Immature natural killer cell (primary cell): ENCODE results near the gene CMTM4. TPM values are rescaled to one million over a fixed set of nuclear protein-coding genes. Genes with fewer than 3 reads are reported as not detected.
"Not testable (repeated sequence)": the region's sequence is repeated elsewhere in the genome, so short reads cannot be mapped to it uniquely, and the experiment has no call there.

Experiments used
- DNase-seq, 3 donors: peaks; one replicate each; pipeline ENCODE4 v3.0.0; 2022; ENCODE audit warnings: mixed read lengths in 1 of 3
- H3K27ac Mint-ChIP-seq, 6 donors: one replicate each; pipeline ENCODE4 v1.8.0; 2020; ENCODE audit warnings: mixed read lengths in 6 of 6, mild to moderate bottlenecking in 5 of 6, inconsistent platforms in 4 of 6, moderate library complexity in 3 of 6
- H3K27me3 Mint-ChIP-seq, 3 donors: one replicate each; pipeline ENCODE4 v1.8.0; 2020 to 2021; ENCODE audit warnings: low read depth in 3 of 3, mild to moderate bottlenecking in 3 of 3, mixed read lengths in 3 of 3, moderate library complexity in 3 of 3, inconsistent platforms in 1 of 3
- H3K36me3 Mint-ChIP-seq, 3 donors: one replicate each; pipeline ENCODE4 v1.8.0; 2020; ENCODE audit warnings: mixed read lengths in 3 of 3, inconsistent platforms in 2 of 3, mild to moderate bottlenecking in 2 of 3
- H3K4me1 Mint-ChIP-seq, 2 donors: one replicate each; pipeline ENCODE4 v1.8.0; 2020; ENCODE audit warnings: inconsistent platforms in 2 of 2, mild to moderate bottlenecking in 2 of 2, mixed read lengths in 2 of 2, moderate library complexity in 1 of 2
- H3K4me3 Mint-ChIP-seq, 5 donors: one replicate each; pipeline ENCODE4 v1.8.0; 2020; ENCODE audit warnings: mild to moderate bottlenecking in 5 of 5, mixed read lengths in 5 of 5, inconsistent platforms in 3 of 5, moderate library complexity in 3 of 5
- H3K9me3 Mint-ChIP-seq, 6 donors: one replicate each; pipeline ENCODE4 v1.8.0; 2020; ENCODE audit warnings: mild to moderate bottlenecking in 6 of 6, mixed read lengths in 6 of 6, inconsistent platforms in 4 of 6, moderate library complexity in 3 of 6
- polyA plus RNA-seq, 3 donors: library from polyadenylated mRNA; unstranded; fragments of 300-500 nt; fragmentation: Illumina TruSeq; gene quantifications; one replicate each; pipeline ENCODE4 v1.2.3, GENCODE V29; 2021

The CMTM4 gene
- polyA plus RNA-seq, 3 donors from 2014 or later, result 0.19 TPM; not detected in 2

DNA sequence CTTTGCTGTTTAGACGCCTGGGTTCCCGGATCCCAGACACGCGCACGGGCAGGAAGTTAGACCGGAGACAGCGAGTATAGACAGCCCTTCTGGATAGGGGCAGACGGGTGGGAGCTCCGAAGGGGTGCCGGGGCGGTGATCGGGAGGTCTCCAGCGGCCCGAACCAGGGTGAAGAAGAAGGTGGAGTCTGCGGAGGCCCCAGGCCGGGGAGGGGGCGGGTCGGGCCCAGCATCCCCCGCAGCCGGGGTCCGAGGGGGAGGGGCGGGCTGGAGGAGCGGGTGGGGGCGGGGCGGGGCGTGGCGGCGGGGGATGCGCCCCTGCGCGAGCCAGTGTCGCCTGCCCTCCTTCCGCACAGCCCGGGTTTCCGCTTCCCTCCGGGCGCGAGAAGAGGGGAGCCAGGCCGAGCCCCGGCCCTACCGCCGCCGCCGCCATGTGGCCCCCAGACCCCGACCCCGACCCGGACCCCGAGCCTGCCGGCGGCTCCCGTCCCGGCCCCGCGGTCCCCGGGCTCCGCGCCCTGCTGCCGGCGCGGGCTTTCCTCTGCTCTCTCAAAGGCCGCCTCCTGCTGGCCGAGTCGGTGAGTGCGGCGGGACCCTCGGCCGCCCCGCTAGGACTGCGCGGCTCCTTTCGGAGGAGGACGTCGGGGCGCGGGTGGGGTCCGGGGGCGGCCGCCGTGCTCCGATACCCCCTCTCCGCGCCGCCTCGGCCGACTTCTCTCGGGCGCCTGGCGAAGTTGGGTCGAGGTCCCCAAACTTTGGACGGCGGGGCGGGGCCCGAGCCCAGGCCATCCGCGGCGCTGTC, 92.0 kb downstream of the CMTM4 start, which contains the start of gene CMTM3:
CMTM3 (plus strand) TSS at position 329 of the 801 bp plus-strand sequence; CDS start at position 431, 102 bp downstream.
- Mint-ChIP-seq H3K4me1 (peaks cover 42 to 45% of the 10 kb centered on the region in 2 donors), H3K9me3 (no peaks in the 10 kb centered on the region), H3K36me3 (peaks cover 0 to 7% (median 0%) of the 10 kb centered on the region in 3 donors), H3K27me3 (peaks cover 6 to 17% (median 7%) of the 10 kb centered on the region in 3 donors), H3K4me3 (peak within 1 kb of the TSS; percentile 87 to 96 (median 90)), H3K27ac (peak within 1 kb of the TSS; percentile 80 to 92 (median 90))
- DNase-seq, result peak; percentile 68 to 73 (median 72)

DNA sequence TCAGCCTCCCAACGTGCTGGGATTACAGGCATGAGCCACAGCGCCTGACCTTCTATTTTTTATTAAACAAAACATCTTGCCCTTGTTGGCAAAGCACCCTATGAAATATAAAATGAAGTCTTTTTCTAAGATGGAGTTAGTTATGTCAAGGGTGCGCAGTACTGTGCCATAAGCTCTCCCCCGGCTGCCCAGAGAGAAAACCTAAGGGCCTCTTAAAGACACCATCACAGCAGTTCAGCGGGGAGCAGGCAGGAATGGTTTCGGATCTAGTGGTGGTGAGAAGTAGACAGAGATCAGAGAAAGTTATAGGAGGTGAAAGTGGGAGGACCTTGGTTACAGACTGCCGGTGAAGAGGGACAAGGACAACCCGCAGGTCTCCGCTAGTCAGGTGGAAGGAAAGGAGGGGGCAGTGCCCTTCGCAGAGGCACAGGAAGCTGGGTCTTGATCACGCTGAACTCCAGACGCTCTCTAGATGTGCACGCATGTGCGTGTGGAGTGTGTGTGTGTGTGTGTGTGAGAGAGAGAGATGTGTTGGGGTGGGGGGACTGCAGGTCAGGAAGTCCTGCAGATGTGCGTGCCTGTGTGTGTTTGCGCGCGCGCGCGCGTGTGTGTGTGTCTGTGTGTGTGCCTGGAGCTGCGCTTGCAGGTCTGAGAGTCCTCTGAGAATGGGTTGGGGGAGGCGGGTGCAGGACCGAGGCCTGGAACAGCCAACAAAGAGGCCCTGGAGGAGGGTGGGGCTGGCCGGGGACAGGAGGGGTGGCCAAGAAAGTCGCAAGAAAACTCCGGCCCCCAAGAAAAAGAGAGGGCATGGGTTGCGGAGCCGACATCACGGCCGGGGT, 92.8 kb downstream of the CMTM4 start:
- DNase-seq, result peak; percentile 71 to 80 (median 74)
- Mint-ChIP-seq H3K27ac (peak overlapping the region; percentile 80 to 91 (median 90)), H3K4me3 (peak overlapping the region; percentile 87 to 96 (median 90)), H3K27me3 (peaks cover 6 to 17% (median 7%) of the 10 kb centered on the region in 3 donors), H3K4me1 (peaks cover 39 to 44% of the 10 kb centered on the region in 2 donors), H3K36me3 (peaks cover 0 to 7% (median 0%) of the 10 kb centered on the region in 3 donors), H3K9me3 (no peaks in the 10 kb centered on the region)

DNA sequence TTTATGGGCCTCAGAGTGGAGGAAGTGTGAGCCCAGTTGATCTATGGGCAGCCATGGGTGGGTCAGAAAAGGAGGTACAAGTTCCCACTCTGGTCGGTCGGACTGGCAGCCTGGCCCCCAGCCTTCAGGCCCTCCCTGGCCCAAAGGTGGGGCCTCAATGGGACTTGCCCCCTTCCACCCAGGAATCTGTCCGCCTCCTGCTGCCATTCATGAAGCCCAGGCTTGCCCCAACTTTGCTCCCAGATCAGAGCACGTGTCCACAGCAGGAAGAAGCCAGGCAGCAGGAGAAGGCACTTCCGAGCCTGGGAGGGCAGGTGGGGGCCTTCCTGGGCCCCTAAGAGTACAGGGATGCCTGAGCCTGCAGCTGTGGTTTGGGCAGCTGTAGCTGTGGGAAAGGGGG, 95.1 kb downstream of the CMTM4 start:
- H3K27ac Mint-ChIP-seq, result no peak overlapping the region
- H3K36me3 Mint-ChIP-seq, result peaks cover 0 to 7% (median 0%) of the 10 kb centered on the region in 3 donors
- H3K9me3 Mint-ChIP-seq, result no peaks in the 10 kb centered on the region
- peaks cover 5 to 16% (median 6%) of the 10 kb centered on the region in 3 donors for H3K27me3 Mint-ChIP-seq
- H3K4me1 Mint-ChIP-seq, result peaks cover 18 to 23% of the 10 kb centered on the region in 2 donors
- DNase-seq, result no peak
- no peak overlapping the region for H3K4me3 Mint-ChIP-seq

DNA sequence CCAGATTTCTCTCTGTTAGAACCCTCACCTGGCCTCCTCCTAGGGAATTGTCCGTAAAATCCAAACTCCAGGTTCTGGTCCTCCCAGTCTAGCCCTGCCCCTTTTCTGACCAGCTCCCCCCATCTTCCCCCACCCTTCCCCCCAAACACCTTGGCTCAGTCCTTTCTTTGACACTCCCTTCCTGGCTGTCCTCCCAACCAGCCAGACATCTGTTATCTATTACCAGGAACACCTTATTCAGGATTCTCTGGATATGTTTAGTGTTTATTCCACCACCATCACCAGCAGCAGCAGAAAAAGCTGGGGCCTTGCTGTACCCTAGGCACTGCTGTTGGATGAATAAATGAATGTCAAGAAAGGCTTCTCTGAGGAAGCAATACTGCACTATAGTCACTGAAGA, 96.1 kb downstream of the CMTM4 start:
- Mint-ChIP-seq H3K4me1 (peaks cover 10 to 15% of the 10 kb centered on the region in 2 donors), H3K27ac (peak overlapping the region in 1 of 6 donors; percentile 32), H3K27me3 (peaks cover 5 to 11% (median 6%) of the 10 kb centered on the region in 3 donors), H3K36me3 (peaks cover 0 to 7% (median 0%) of the 10 kb centered on the region in 3 donors), H3K9me3 (no peaks in the 10 kb centered on the region), H3K4me3 (no peak overlapping the region)
- no peak for DNase-seq

DNA sequence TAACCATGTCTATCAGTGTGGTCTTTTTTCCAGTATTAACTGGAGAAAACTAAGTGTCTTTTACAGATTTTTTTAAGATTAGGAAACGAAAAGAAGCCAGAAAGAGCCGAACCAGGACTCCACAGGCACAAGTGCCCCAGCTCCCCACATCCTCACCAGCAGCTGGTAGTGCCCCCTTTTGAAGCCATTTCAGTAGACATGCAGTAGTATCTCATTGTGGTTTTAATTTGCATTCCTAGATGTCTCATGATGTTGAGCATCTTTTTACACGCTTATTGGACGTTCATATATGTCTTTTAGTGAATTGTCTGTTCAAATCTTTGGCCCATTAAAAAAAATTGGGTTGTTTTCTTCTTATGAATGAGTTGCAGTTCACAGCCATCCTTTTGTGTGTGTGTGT, 96.8 kb downstream of the CMTM4 start:
- Mint-ChIP-seq H3K27ac (no peak overlapping the region), H3K9me3 (no peaks in the 10 kb centered on the region), H3K36me3 (peaks cover 0 to 7% (median 0%) of the 10 kb centered on the region in 3 donors), H3K4me1 (peaks cover 10 to 15% of the 10 kb centered on the region in 2 donors), H3K27me3 (peaks cover 5 to 11% (median 6%) of the 10 kb centered on the region in 3 donors), H3K4me3 (no peak overlapping the region)
- no peak for DNase-seq

DNA sequence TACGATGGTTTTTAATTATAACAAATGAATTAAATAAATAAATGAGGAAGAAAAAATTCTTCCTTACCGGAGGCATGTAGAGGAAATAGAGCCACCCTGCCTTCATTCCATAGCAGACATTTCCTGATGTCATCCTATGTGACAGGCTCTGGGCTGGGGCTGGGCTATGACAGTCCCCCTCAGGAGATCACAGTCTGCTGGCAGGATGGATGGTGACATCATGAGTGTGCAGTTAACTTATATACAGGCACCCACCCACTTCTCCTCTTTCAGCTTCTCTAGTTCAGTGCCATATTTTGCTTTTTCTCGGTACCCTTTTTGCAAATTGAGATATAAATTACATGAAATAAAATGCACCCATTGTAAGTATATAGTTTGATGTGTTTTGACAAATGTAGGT, 98.4 kb downstream of the CMTM4 start:
- Mint-ChIP-seq H3K27ac (no peak overlapping the region), H3K36me3 (peaks cover 0 to 7% (median 4%) of the 10 kb centered on the region in 3 donors), H3K4me1 (peaks cover 4 to 6% of the 10 kb centered on the region in 2 donors), H3K9me3 (no peaks in the 10 kb centered on the region), H3K4me3 (no peak overlapping the region), H3K27me3 (peaks cover 0 to 3% (median 2%) of the 10 kb centered on the region in 3 donors)
- no peak for DNase-seq

DNA sequence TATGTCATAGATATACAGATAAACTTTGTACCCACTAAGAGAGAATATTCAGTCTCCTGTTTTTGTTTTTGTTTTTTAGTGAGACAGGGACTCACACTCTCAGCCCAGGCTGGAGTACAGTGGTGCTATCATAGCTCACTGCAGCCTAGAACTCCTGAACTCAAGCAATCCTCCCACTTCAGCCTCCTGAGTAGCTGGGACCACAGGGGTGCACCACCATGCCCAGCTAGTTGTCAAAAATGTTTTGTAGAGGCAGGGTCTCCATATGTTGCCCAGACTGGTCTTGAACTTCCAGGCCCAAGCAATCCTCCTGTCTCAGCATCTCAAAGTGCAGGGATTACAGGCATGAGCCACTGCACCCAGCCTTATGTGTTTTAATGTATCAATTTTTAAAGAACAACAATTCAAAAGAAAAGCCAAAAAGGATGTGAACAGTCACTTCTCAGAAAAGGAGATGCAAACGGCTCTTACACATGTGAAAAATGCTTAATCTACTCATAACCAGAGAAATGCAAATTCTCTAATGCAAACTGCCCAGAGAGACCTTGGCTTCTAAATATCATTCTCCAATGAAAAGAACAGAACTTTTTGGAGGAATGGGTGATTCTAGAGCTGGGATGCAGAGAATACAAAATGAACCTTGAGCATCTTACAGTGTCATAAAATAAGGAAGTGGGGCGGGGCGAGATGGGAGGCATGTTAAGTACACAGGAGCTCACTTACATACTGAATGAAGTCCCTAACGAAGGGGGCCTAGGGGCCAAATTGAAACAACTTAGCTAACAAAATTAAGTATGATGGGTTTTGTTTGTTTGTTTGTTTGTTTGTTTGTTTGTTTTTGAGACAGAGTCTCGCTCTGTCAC, 99.3 kb downstream of the CMTM4 start:
- H3K4me1 Mint-ChIP-seq, result no peaks in the 10 kb centered on the region
- H3K4me3 Mint-ChIP-seq, result no peak overlapping the region
- H3K36me3 Mint-ChIP-seq, result peaks cover 0 to 7% (median 4%) of the 10 kb centered on the region in 3 donors
- DNase-seq, result no peak
- no peak overlapping the region for H3K27ac Mint-ChIP-seq
- peaks cover 0 to 3% (median 2%) of the 10 kb centered on the region in 3 donors for H3K27me3 Mint-ChIP-seq
- H3K9me3 Mint-ChIP-seq, result no peaks in the 10 kb centered on the region

DNA sequence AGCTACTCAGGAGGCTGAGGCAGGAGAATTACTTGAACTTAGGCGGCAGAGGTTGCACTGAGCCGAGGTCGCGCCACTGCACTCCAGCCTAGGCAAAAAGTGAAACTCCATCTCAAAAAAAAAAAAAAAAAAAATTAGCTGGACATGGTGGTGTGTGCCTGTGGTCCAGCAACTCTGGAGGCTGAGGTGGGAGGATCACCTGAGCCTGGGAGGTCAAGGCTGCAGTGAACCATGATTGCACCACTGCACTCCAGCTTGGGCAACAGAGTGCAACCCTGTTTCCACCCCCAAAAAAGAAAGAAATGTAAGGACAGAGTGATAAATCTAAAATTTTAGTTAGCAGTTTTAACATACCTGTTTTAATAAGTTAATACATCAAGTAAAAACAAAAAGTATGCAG, 100.0 kb downstream of the CMTM4 start:
- H3K27ac Mint-ChIP-seq, result not testable (repeated sequence)

DNA sequence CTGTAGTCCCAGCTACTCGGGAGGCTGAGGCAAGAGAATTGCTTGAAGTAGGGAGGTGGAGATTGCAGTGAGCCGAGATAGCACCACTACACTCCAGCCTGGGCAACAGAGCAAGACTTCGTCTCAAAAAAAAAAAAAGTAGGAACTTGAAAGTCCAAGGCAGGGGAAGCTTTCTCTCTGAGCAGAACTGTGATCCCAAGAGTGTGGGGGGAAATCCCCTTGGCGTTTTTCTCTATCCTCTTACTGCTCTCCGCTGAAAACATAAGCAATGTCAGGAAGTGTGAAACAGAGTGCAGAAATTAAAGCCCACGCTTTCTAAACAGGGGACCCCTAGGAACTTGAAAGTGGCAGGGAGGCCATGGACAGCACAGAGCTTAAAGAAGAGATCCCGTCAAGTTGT, 101.8 kb downstream of the CMTM4 start:
- peaks cover 9 to 12% of the 10 kb centered on the region in 2 donors for H3K4me1 Mint-ChIP-seq
- H3K36me3 Mint-ChIP-seq, result peaks cover 0 to 4% (median 0%) of the 10 kb centered on the region in 3 donors
- no peak for DNase-seq
- peaks cover 4 to 7% (median 5%) of the 10 kb centered on the region in 3 donors for H3K27me3 Mint-ChIP-seq
- no peaks in the 10 kb centered on the region for H3K9me3 Mint-ChIP-seq
- H3K27ac Mint-ChIP-seq, result no peak overlapping the region
- no peak overlapping the region for H3K4me3 Mint-ChIP-seq

More for the DNA sequence above, 100.0 kb downstream of the CMTM4 start:
- not testable (repeated sequence) for H3K4me3 Mint-ChIP-seq, H3K27me3 Mint-ChIP-seq, H3K9me3 Mint-ChIP-seq, DNase-seq, H3K36me3 Mint-ChIP-seq, H3K4me1 Mint-ChIP-seq

DNA sequence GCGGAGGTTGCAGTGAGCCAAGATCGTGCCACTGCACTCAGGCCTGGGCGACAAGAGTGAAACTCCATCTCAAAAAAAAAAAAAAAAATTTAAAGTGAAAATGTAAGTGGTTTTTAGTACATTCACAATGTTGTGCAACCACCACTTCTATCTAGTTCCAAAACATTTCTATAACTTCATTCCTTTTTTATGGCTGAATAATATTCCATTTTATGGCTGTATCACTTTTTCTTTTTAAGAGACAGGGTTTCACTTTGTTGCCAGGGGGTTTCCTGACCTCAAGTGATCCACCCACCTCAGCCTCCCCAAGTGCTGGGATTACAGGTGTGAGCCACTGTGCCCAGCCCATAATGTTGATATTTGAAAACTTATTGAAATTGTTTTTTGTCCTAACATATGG, 103.7 kb downstream of the CMTM4 start:
- no peak overlapping the region for H3K4me3 Mint-ChIP-seq
- H3K9me3 Mint-ChIP-seq, result no peaks in the 10 kb centered on the region
- no peak overlapping the region for H3K27ac Mint-ChIP-seq
- no peak for DNase-seq
- peaks cover 0 to 4% (median 0%) of the 10 kb centered on the region in 3 donors for H3K36me3 Mint-ChIP-seq
- peaks cover 7 to 9% (median 7%) of the 10 kb centered on the region in 3 donors for H3K27me3 Mint-ChIP-seq
- peaks cover 15 to 20% of the 10 kb centered on the region in 2 donors for H3K4me1 Mint-ChIP-seq

DNA sequence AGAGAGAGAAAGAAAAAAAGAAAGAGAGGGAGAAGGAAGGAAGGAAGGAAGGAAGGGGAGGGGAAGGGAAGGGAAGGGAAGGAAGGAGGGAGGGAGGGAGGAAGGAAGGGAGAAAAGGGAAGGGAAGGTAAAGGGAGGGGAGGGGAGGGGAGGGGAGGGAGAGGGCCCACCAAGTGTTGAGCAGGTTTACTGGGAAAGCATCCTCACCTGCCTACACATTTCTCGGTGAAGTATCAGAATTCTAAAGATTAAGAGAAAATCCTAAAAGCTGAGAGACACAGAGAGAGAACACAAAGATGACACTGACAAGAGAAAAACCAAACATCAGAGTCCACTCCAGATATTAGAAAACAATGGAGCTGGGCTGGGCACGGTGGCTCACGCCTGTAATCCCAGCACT, 104.3 kb downstream of the CMTM4 start:
- DNase-seq, result no peak
- Mint-ChIP-seq H3K4me3 (no peak overlapping the region), H3K36me3 (peaks cover 0 to 4% (median 0%) of the 10 kb centered on the region in 3 donors), H3K27me3 (peaks cover 7 to 12% (median 7%) of the 10 kb centered on the region in 3 donors), H3K9me3 (peaks cover 0 to 1% (median 0%) of the 10 kb centered on the region in 6 donors), H3K4me1 (peaks cover 15 to 20% of the 10 kb centered on the region in 2 donors), H3K27ac (no peak overlapping the region)

DNA sequence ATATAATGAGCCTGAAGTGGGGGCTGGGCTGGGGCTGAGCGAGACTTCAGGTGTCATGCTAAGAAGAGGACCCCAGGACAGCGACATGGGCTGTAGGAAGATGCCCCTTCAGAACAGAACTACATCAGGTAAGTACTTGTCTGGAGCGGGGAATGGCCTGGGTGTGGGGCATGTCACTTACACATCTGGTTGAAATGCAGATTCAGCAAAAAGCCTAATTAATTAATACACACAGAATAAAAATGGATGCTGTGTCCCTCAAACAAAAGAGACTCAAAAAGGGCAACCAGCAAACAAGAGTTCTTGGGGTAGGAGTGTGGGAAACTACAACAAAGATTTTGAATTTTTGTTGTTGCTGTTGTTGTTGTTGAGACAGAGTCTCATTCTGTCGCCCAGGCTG, 105.5 kb downstream of the CMTM4 start:
- DNase-seq, result no peak
- Mint-ChIP-seq H3K9me3 (peaks cover 0 to 1% (median 0%) of the 10 kb centered on the region in 6 donors), H3K36me3 (peaks cover 0 to 4% (median 0%) of the 10 kb centered on the region in 3 donors), H3K4me3 (peak overlapping the region in 2 of 5 donors; percentile 79 to 80), H3K27ac (no peak overlapping the region), H3K4me1 (peaks cover 15 to 20% of the 10 kb centered on the region in 2 donors), H3K27me3 (peaks cover 7 to 12% (median 7%) of the 10 kb centered on the region in 3 donors)

DNA sequence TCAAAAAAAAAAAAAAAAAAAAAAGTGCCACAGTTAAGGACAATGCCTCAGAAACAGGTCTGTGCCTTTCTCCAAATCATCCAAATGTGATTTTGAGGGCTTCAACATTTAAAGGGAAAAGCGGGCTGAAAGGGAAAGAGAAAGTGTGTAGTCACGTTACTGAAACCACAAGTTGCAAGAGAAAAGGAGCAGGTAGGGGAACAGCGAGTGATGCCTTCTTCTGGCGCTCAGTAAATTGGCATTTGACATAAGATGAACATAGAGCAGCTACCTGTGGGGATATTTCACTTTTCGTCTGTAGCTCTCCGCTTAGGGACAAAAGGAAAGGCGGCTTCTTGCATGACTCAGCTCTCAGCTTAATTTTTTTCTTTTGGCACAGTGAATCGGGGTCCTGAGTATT, 106.2 kb downstream of the CMTM4 start:
- H3K36me3 Mint-ChIP-seq, result peaks cover 0 to 4% (median 0%) of the 10 kb centered on the region in 3 donors
- H3K4me1 Mint-ChIP-seq, result peaks cover 15 to 20% of the 10 kb centered on the region in 2 donors
- H3K4me3 Mint-ChIP-seq, result peak overlapping the region; percentile 75 to 90 (median 79)
- peaks cover 0 to 1% (median 0%) of the 10 kb centered on the region in 6 donors for H3K9me3 Mint-ChIP-seq
- H3K27ac Mint-ChIP-seq, result peak overlapping the region in 4 of 6 donors; percentile 9 to 77 (median 61)
- peak; percentile 26 to 34 (median 32) for DNase-seq
- peaks cover 7 to 12% (median 7%) of the 10 kb centered on the region in 3 donors for H3K27me3 Mint-ChIP-seq
